ENCODE data around the gene KCNK17.

KCNK17 gene

DNA sequence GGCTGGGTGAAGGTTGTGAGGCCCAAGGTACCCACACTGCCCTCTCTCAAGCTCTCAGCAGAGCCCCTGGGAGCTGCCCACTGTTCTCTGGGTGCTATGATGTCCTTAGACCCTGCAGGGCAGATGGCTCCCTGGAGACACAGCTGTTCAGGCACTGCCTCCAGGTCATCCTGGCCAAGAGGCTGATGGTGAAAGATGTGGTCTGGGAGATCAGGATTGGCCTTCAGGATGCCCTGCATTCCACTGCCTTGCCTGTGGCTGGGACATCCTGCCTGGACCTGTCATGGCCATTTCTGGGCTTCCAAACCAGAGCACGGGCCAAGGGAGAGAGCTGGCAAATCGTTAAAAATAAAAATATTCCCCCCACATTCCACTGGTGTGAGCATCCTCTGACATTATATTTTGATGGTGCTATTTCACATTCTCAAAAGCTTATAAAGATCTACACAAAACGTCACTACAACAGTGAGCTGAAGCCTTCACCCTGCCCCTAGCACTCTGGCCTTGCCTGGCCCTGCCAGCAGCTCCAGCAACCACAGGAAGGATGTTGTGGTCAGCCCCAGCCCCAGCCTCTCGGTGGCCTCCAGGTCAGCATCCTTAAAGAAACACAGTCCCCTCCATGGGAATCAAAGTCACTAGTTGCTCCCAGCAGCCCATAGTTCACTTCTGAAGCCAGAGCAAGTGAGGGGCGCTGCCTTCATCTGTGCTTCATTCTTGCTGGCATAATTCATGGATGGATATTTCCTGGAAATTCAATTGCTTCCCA is 21.7 kb upstream of the KCNK17 start:
- no peak for DNase-seq (ENCODE audit: low spot score)

DNA sequence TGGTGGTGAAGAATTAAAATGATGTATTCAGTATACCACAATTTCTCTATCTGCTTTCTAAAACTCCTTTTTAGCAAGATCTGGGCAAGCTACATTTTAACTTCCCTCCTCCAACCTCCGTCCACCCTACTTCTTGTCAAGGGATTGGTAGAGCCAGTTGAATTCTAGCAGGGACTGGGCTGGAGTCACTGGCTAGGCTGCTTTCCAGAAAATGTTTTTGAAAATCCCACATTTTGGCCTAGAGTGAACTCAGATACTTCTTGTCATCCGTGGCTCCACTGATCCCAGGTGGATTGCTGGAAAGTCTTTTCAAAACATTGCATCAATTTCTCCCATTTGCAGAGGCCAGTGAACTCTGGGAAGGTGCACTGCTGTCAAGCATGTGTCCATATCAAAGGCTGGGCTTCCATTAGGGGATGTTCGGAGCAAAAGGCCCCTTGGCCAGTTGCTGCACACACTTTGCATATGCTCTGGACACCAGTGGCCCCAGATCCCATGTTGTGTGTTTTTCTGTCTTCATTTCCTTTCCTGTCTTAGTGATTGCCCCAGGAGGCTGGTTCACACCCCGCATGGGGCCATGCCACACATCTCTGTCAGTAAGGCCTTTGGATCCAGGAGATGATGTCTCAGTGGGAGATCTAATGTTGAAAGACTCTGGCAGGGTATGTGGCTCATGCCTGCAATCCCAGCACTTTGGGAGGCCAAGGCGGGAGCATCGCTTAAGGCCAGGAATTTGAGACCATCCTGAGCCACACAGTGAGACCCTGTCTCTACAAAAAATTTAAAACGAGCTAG is 19.6 kb upstream of the KCNK17 start:
- DNase-seq (ENCODE audit: low spot score), result no peak

GRCh38 chr6:39330476-39330875 is 16.3 kb upstream of the KCNK17 start:
- DNase-seq (ENCODE audit: low spot score), result no peak

GRCh38 chr6:39330057-39330456 is 15.8 kb upstream of the KCNK17 start:
- DNase-seq (ENCODE audit: low spot score), result no peak

GRCh38 chr6:39328066-39328465 is 13.8 kb upstream of the KCNK17 start:
- no peak for DNase-seq (ENCODE audit: low spot score)

- DNase-seq (ENCODE audit: low spot score), result no peak
Observed at GRCh38 chr6:39327507-39327906, 13.3 kb upstream of the KCNK17 start.

- DNase-seq (ENCODE audit: low spot score), result no peak
Observed at GRCh38 chr6:39322306-39322850, 8.2 kb upstream of the KCNK17 start, which contains the start of gene KCNK16. Gene KCNK16, minus strand, starts transcription at chr6:39322702. Its CDS starts 162 bp downstream, at chr6:39322540.

DNA sequence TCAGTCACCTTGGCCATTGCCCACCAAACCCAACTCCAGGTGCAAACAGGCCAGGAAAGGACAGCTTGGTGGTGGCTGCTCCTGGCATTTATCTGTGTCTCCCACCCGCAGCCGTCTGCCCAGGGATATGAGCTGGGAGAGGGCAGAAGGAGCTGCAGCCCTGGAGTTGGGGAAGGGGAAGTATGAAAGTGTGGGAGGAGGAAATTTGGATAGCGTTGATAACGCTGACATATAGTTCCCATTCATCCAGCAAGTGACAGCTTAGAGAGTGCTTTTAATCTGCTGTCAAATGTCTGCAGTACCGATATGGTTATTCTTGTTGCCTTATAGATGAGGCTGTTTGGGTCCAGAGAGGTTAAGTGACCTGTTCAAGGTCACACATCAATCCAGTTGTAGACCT is 7.5 kb upstream of the KCNK17 start:
- DNase-seq (ENCODE audit: low spot score), result no peak

- DNase-seq (ENCODE audit: low spot score), result no peak
Observed at GRCh38 chr6:39320363-39320984, 6.3 kb upstream of the KCNK17 start.

GRCh38 chr6:39319621-39320362 is 5.6 kb upstream of the KCNK17 start:
- DNase-seq (ENCODE audit: low spot score), result no peak

- no peak for DNase-seq (ENCODE audit: low spot score)
Observed at GRCh38 chr6:39317256-39317655, 3.0 kb upstream of the KCNK17 start.

GRCh38 chr6:39313526-39314272 is 520 bp downstream of the KCNK17 start:
- DNase-seq (ENCODE audit: low spot score), result peak; percentile 41

DNA sequence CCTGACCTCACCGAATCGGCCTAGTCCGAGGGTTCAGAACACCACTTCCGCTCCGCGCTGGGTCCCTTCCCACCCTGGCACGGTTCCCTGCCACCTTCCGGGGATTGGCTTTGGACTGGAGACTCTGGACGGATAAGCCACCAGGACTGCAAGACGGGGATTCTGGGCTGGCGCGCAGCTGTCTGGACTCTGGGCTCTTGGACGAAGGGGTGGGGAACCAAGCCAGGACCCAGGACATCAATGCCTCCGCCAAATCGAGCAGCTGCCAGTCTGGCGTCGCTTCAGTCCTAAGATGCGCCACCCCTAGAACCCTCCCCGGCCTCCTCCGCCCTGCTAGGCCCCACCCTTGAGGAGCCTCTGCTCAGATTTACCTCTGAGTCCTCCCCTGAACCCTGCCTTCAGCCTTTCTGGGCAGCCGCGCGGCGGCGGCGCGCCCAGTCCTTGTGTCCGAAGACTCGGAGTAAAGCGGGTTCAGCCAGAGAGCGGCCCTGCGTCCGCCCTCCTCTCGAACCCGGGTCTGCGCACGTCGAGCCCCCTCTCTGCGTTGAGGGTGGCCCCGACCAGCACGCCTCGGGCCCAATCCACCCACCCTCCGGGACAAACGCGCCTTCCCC is 1.2 kb downstream of the KCNK17 start:
- no peak for DNase-seq (ENCODE audit: low spot score)

DNA sequence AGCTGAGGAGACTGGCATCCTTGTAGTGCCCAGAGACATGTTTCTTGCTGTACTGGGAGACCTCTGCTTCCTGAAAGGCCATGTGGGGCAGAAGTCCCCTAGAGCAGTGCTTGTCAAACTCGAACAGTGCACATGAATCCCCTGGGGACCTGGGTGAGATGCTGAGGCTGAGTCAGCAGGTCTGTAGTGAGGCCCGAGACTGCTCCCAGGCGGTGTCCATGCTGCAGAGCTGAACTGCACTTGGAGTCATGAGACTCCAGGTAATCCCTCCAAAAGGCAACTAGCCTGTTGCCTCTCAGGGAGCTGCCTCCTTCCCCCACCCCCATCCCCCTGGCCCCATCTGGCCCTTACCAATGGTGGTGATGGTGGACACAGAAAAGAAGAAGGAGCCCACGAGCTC is 3.7 kb downstream of the KCNK17 start:
- no peak for DNase-seq (ENCODE audit: low spot score)

GRCh38 chr6:39309942-39310531 is 4.2 kb downstream of the KCNK17 start:
- DNase-seq (ENCODE audit: low spot score), result peak; percentile 85

- DNase-seq (ENCODE audit: low spot score), result no peak
Observed at GRCh38 chr6:39307462-39307861, 6.8 kb downstream of the KCNK17 start.

DNA sequence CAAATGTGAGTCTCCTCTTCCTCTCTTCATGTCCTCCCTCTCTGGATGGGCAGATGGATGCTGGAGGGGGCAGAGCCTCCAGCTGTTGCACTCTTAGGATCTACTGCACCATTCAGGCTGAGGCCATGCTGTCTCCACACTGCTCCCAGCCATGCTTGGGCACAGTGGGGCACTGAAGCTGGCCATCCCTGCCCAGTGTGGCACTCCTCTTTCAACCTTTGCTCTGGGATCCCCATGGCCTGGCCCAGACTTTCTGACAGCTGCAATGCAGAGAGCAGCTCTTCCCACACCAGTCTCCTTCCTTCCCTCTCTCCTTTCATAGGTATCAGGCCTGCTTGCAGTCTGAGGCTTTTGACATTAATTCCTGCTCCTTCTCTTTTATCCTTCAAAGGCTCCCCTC is 9.3 kb downstream of the KCNK17 start:
- no peak for DNase-seq (ENCODE audit: low spot score)

GRCh38 chr6:39303425-39304153 is 10.6 kb downstream of the KCNK17 start:
- DNase-seq (ENCODE audit: low spot score), result no peak

DNA sequence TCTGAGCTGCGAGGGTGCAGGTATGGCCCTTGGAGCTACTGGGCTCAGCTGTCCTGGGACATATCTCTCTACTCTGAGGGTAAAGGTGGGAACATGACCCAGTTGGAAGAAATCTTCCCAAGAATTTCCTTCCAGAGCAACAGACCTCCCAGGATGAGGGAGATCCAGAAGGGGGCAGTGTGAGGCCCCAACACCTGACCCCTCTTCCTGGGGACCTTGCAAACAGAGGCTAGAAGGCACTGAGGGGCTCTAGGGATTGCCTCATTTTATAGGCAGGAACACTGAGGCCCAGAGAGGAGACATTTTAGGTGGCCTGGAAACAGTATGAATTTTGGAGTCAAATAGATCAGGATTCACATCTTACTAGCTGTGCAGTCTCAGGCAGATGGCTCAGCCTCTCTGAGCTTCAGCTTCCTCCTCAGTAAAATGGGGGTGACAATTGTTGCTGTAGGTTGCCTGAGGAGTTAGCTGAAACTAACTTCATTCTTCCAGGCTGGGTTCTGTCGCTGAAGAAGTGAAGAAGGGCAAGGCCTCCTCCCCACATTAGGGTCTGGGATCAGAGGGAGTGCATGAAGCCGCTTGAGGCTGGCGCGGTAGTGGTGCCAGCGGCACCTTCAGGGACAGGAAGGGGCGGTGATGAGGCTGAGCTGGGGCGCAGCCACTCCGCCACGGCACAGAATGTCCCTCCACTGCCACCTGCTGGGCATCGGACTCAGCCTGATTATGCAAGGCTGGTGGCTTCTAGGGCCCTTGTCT is 11.4 kb downstream of the KCNK17 start:
- DNase-seq (ENCODE audit: low spot score), result peak; percentile 92
